ENCODE results near the gene SHLD1.

Gene SHLD1

DNA sequence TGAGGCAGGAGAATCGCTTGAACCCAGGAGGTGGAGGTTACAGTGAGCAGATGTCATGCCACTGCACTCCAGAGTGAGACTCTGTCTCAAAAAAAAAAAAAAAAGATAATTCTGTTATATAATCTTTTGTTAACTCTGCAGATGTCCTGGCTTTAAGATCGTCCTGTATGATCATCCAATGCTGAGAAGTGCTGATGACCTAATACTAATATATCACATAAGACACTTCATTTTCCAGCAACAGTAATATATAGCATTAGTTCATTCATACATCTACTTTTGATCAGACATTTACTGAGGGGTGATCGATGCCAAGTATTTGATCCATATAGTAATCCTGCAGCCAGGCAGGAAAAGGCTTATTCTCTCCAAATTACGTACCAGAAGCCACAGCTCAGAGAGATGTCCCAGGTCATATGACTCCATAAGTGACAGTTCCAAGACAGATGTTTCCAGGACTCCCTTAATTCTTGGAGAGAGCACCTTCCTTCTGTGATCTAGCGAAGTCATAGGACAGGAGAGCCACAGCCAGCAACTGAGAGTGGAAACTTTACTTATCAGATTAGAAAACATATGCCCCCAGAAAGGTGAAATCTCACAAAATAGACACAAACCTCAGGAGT, 60.7 kb downstream of the SHLD1 start:
- H3K27ac ChIP-seq, result no peak overlapping the region
- H3K9ac ChIP-seq, result no peak overlapping the region
- no peaks in the 10 kb centered on the region for H3K27me3 ChIP-seq
- H4K20me1 ChIP-seq, result peaks cover 0 to 12% (median 0%) of the 10 kb centered on the region in 11 experiments; a peak in 1 of 22 replicates
- no peak for TF ChIP-seq Cebpa-rat (IDR thresholded peaks at IDR 0.05)
- H3K4me1 ChIP-seq, result peaks cover 0 to 61% (median 33%) of the 10 kb centered on the region in 10 experiments; a peak in 19 of 20 replicates
- H3K9me3 ChIP-seq (replicated peaks in 1 of 11), result no peaks in the 10 kb centered on the region
- H3K4me2 ChIP-seq, result no peak overlapping the region
- peaks cover 0 to 28% (median 7%) of the 10 kb centered on the region in 11 experiments; a peak in 7 of 22 replicates for H3K36me3 ChIP-seq
- no peak overlapping the region for H3K4me3 ChIP-seq

GRCh38 chr20:5811746-5812145, 61.5 kb downstream of the SHLD1 start:
- no peaks in the 10 kb centered on the region for H3K27me3 ChIP-seq
- peaks cover 0 to 24% (median 7%) of the 10 kb centered on the region in 11 experiments; a peak in 7 of 22 replicates for H3K36me3 ChIP-seq

GRCh38 chr20:5818346-5818681, 68.1 kb downstream of the SHLD1 start:
- no peak overlapping the region for H3K9ac ChIP-seq
- no peak overlapping the region for H3K4me3 ChIP-seq
- H3K9me3 ChIP-seq (replicated peaks in 1 of 11), result 0 out of 22 replicates have a peak, but pooled peaks cover 0 to 3% (median 0%) of the 10 kb centered on the region in 11 experiments
- H3K36me3 ChIP-seq, result peaks cover 0 to 22% (median 10%) of the 10 kb centered on the region in 11 experiments; a peak in 7 of 22 replicates
- H4K20me1 ChIP-seq, result peaks cover 0 to 17% (median 0%) of the 10 kb centered on the region in 11 experiments; a peak in 1 of 22 replicates
- peaks cover 19 to 62% (median 40%) of the 10 kb centered on the region in 10 experiments for H3K4me1 ChIP-seq
- no peaks in the 10 kb centered on the region for H3K27me3 ChIP-seq
- H3K27ac ChIP-seq, result no peak overlapping the region
- peak overlapping the region in 3 of 11 experiments; percentile 15 to 32 (median 20); a peak in 4 of 22 replicates for H3K4me2 ChIP-seq
- no peak for TF ChIP-seq Cebpa-rat (IDR thresholded peaks at IDR 0.05)

More at GRCh38 chr20:5811746-5812145, 61.5 kb downstream of the SHLD1 start:
- peaks cover 0 to 59% (median 25%) of the 10 kb centered on the region in 10 experiments; a peak in 19 of 20 replicates for H3K4me1 ChIP-seq
- no peak overlapping the region for H3K9ac ChIP-seq
- H3K4me2 ChIP-seq, result no peak overlapping the region
- no peak overlapping the region for H3K27ac ChIP-seq
- no peak for TF ChIP-seq Cebpa-rat (IDR thresholded peaks at IDR 0.05)
- H4K20me1 ChIP-seq, result peaks cover 0 to 12% (median 0%) of the 10 kb centered on the region in 11 experiments; a peak in 1 of 22 replicates
- H3K4me3 ChIP-seq, result no peak overlapping the region
- H3K9me3 ChIP-seq (replicated peaks in 1 of 11), result 0 out of 22 replicates have a peak, but pooled peaks cover 0 to 3% (median 0%) of the 10 kb centered on the region in 11 experiments

GRCh38 chr20:5820738-5821137, 70.5 kb downstream of the SHLD1 start:
- H3K27ac ChIP-seq, result no peak overlapping the region

DNA sequence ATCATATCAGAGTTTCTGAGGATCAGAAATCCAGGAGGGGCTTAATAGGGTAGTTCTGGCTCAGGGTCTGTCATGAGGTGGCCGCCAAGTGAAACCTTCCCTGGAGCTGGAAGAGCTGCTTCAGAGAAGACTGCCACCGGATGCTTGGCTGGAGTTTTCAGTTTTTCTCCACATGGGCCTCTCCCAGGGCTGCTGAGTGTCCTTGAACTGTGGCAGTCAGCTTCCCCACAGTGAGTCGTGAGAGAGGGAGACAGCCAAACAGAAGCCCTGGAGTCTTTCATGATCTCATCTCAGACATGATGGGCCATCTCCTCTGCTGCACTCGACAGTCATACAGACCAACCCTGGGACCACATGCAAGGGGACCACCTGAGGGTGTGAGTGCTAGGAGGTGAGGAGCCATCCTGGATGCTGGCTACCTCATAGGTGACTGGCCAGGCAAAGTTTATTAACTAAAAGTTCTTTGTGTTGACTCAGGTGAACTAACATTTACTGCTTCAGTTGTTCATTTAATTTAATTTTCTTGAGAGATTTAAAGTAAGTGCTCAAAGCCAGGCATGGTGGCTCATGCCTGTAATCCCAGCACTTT, 71.5 kb downstream of the SHLD1 start:
- Histone ChIP-seq H3K9ac (0 out of 22 replicates have a peak overlapping the region, but pooled peaks of 1 of the 11 experiments have one; percentile 18), H3K27ac (peak overlapping the region in 4 of 11 experiments; percentile 52 to 75 (median 61); a peak in 9 of 22 replicates), H3K4me3 (no peak overlapping the region), H4K20me1 (0 out of 22 replicates have a peak, but pooled peaks cover 0 to 5% (median 0%) of the 10 kb centered on the region in 11 experiments), H3K4me2 (peak overlapping the region in 8 of 11 experiments; percentile 9 to 86 (median 74); a peak in 12 of 22 replicates), H3K4me1 (peaks cover 23 to 40% (median 31%) of the 10 kb centered on the region in 10 experiments), H3K27me3 (no peaks in the 10 kb centered on the region), H3K9me3 (replicated peaks in 1 of 11) (0 out of 22 replicates have a peak, but pooled peaks cover 0 to under 1% (median 0%) of the 10 kb centered on the region in 11 experiments), H3K36me3 (peaks cover 0 to 28% (median 12%) of the 10 kb centered on the region in 11 experiments; a peak in 10 of 22 replicates)
- no peak for TF ChIP-seq Cebpa-rat (IDR thresholded peaks at IDR 0.05)

More at GRCh38 chr20:5820738-5821137, 70.5 kb downstream of the SHLD1 start:
- Histone ChIP-seq H4K20me1 (0 out of 22 replicates have a peak, but pooled peaks cover 0 to 5% (median 0%) of the 10 kb centered on the region in 11 experiments), H3K9ac (no peak overlapping the region), H3K4me2 (no peak overlapping the region), H3K27me3 (no peaks in the 10 kb centered on the region), H3K4me1 (peaks cover 23 to 40% (median 33%) of the 10 kb centered on the region in 10 experiments), H3K36me3 (peaks cover 0 to 28% (median 12%) of the 10 kb centered on the region in 11 experiments; a peak in 10 of 22 replicates), H3K9me3 (replicated peaks in 1 of 11) (0 out of 22 replicates have a peak, but pooled peaks cover 0 to 3% (median 0%) of the 10 kb centered on the region in 11 experiments), H3K4me3 (no peak overlapping the region)
- no peak for TF ChIP-seq Cebpa-rat (IDR thresholded peaks at IDR 0.05)

- peaks cover 23 to 40% (median 32%) of the 10 kb centered on the region in 10 experiments for H3K4me1 ChIP-seq
- 0 out of 22 replicates have a peak, but pooled peaks of 1 of the 11 experiments have one; percentile 22 for TF ChIP-seq Cebpa-rat (IDR thresholded peaks at IDR 0.05)
- peak overlapping the region in 6 of 11 experiments; percentile 32 to 75 (median 54); a peak in 11 of 22 replicates for H3K27ac ChIP-seq
- no peaks in the 10 kb centered on the region for H3K9me3 ChIP-seq (replicated peaks in 1 of 11)
- peaks cover 0 to 28% (median 12%) of the 10 kb centered on the region in 11 experiments; a peak in 12 of 22 replicates for H3K36me3 ChIP-seq
- H3K4me3 ChIP-seq, result no peak overlapping the region
- no peak overlapping the region; a peak in 2 of 22 replicates for H3K9ac ChIP-seq
- H3K27me3 ChIP-seq, result no peaks in the 10 kb centered on the region
- H4K20me1 ChIP-seq, result 0 out of 22 replicates have a peak, but pooled peaks cover 0 to 3% (median 0%) of the 10 kb centered on the region in 11 experiments
- peak overlapping the region; percentile 41 to 86 (median 70); a peak in 20 of 22 replicates for H3K4me2 ChIP-seq
Measured at GRCh38 chr20:5822569-5822968, 72.4 kb downstream of the SHLD1 start.

DNA sequence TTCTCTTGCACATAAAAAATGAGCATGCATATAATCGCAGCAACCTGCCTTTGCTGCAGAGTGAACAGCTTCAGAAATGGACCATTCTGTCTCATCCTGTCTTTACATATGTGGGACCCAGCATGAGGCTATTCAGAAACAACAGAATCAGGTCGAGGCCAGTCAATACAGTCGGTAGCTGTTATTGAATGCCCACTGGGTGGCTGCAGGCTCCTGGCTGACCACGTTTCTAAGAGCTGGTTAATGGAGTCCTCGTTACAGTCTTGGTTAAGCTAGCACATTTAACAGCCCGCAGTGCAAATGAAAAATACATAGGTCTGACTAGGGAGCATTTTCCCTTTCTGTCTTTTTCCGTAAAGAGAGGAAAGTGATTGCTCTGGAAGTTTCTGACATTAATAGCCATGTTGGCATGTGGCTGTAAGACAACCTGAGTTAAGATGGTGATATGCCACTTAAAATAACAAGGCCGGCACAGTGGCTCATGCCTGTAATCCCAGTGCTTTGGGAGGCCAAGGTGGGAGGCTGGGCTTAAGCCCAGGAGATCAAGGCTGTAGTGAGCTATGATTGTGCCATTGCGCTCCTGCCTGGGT, 75.0 kb downstream of the SHLD1 start:
- H3K9ac ChIP-seq, result no peak overlapping the region
- no peaks in the 10 kb centered on the region for H4K20me1 ChIP-seq
- H3K27me3 ChIP-seq, result no peaks in the 10 kb centered on the region
- no peak overlapping the region for H3K4me3 ChIP-seq
- peaks cover 17 to 40% (median 25%) of the 10 kb centered on the region in 10 experiments for H3K4me1 ChIP-seq
- peaks cover 0 to 17% (median 7%) of the 10 kb centered on the region in 11 experiments; a peak in 12 of 22 replicates for H3K36me3 ChIP-seq
- no peaks in the 10 kb centered on the region for H3K9me3 ChIP-seq (replicated peaks in 1 of 11)
- H3K4me2 ChIP-seq, result no peak overlapping the region
- no peak for TF ChIP-seq Cebpa-rat (IDR thresholded peaks at IDR 0.05)
- H3K27ac ChIP-seq, result no peak overlapping the region

GRCh38 chr20:5827098-5827853, 77.1 kb downstream of the SHLD1 start:
- no peak for TF ChIP-seq Cebpa-rat (IDR thresholded peaks at IDR 0.05)
- Histone ChIP-seq H3K4me1 (peaks cover 9 to 27% (median 14%) of the 10 kb centered on the region in 10 experiments), H3K9me3 (replicated peaks in 1 of 11) (no peaks in the 10 kb centered on the region), H3K27me3 (no peaks in the 10 kb centered on the region), H3K4me2 (no peak overlapping the region), H3K4me3 (no peak overlapping the region), H3K27ac (no peak overlapping the region), H3K36me3 (peaks cover 0 to 14% (median 7%) of the 10 kb centered on the region in 11 experiments; a peak in 9 of 22 replicates), H3K9ac (no peak overlapping the region), H4K20me1 (no peaks in the 10 kb centered on the region)
